GM18498 (cell line): ENCODE results near the gene TBC1D30.

Experiments
- ATAC-seq: cut with Tn5 transposase; IDR thresholded peaks from one replicate; pipeline ENCODE4 v1.9.1; 2021; ENCODE audit warnings: mild to moderate bottlenecking, moderate library complexity; ENCODE audit not compliant: unreplicated experiment

TBC1D30 gene

DNA sequence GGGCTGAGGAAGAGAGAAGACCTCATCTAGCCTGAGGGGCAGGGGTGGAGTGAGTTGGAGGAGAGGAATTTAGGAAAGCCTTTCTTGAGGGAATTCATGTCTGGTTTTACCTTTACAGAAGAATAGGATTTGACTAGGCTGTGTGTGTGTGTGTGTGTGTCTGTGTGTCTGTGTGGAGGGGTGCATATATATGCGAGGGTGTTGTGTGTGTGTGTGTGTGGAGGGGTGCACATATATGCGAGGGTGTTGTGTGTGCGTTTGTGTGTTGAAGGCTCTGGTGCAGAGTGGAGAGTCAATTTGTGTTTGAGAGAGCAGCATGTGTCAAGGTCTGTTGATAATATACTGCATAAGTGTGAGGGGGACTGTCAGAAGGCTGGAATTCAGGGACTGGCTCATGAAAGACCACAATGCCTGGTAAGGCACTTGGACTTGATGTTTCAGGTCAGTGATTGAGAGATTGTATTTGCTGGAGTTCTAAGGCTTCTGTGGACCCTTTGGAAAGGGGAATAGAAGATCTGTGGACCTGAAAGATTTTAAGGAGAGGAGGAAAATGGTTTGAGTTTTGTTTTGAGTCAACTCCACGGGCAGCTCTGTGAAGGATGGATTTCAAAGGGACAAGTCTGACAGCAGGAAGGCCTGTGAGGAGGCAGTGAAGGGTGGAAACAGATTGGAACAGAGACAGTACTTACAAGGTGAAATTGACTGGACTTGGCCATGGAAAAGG lies 34.6 kb downstream of the TBC1D30 start:
- ATAC-seq: no peak

DNA sequence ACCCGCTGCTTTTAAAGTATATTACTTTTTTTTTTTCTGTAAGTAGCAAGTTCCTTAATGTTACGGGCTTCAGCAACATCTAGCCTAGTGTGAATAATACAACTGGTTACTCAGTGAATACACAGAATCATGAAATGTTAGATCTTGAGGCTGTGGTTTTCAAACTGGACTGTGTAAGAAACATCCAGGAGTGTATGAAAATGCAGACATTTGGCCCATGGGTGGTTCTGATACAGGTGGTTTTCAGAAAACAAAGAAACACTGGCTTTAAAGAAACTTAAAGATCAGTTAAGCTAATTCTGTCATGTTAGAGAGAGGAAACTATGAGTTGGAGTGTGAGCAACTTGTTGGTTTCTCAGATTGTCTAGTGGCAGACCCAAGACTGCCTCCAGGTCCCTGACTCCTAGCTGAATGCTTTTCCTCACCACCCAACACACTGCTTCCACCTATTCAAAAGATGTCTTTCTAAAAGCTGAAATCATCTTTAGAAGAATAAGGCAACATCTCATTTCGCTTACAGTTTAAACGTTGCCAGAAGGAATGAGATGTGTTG lies 36.1 kb downstream of the TBC1D30 start:
- ATAC-seq: no peak

- ATAC-seq: no peak
Measured at GRCh38 chr12:64864319-64864718, 39.9 kb downstream of the TBC1D30 start.

GRCh38 chr12:64875186-64875585 lies 50.7 kb downstream of the TBC1D30 start:
- no peak for ATAC-seq

DNA sequence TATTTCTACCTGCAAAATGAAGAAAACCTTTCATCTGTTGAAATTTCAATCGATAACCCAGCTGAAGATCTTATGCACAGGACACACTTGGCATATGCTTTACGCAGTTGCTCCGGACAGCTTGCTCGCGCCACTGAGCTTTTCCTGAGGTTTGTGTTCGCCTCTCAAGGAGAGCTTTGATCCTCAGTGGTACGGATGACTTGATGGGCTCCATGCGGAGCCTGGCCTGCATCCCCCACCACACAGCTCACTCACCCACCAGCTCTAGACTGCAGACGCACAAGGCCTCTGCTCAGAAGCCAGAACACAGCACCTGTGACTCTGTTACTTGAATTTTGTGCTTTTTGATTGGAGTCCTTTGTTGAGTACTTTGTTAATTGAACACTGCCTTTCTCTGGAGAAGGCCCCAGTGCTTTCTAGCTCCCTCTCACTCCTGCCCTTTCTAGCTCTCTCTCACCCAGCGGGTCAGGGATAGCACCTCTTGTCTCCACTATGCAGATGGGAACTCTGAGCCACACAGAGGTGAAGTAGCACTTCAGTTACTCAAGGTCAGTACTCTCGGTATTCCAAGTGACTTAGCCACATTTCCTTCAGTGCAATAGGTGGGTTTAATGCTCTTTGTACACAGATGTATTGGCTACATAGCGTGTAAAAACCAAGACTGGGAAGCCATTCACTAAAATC lies 52.1 kb downstream of the TBC1D30 start:
- peak; percentile 19 for ATAC-seq

DNA sequence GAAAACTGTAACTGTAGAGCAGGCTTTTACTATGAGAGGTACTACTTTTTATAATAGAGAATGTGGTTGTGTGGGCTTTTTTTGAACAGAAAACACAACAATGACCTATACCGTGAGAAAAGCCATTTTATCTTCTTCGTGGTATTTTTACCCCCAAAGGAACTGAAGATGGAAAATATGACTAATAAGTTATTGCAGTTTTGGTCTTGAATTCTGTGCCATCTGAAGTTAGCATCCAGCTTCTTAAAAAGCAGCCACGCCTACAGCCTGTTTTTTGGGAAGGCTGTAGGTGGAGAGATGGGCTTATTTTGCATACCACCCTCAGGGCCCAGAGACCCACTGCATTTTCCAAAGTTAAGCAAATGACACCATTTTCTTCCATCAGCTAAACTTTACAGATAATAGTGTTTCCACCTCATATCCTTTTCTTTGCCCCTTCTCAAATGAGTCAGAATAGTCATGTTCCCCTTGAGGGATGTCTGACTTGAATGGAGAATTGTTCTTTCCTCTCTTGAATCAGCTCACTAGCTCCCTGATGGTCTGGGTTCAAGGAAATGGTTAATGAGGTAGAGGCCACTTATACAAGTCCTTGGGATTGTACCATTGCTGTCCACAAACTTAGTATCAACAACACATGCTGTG lies 53.0 kb downstream of the TBC1D30 start:
- ATAC-seq: peak; percentile 75

DNA sequence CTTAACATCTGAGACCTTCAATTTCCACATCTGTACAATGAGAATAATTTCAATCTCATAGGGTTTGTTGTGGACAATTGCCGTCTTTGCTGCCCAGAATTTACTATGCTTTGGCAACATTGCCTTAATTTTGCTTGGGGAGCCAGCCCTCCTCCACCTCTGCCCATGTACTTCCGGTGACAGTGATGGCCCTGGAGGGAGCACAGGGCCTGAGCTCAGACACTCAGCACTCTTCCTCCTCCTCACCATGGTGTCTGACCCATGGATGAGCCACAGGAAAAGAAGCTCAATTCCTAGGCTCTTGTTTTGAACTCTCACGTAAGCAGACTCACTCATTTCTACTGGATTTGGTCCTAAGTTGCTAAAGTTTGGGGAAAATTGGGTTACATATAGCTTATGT lies 58.2 kb downstream of the TBC1D30 start:
- no peak for ATAC-seq

DNA sequence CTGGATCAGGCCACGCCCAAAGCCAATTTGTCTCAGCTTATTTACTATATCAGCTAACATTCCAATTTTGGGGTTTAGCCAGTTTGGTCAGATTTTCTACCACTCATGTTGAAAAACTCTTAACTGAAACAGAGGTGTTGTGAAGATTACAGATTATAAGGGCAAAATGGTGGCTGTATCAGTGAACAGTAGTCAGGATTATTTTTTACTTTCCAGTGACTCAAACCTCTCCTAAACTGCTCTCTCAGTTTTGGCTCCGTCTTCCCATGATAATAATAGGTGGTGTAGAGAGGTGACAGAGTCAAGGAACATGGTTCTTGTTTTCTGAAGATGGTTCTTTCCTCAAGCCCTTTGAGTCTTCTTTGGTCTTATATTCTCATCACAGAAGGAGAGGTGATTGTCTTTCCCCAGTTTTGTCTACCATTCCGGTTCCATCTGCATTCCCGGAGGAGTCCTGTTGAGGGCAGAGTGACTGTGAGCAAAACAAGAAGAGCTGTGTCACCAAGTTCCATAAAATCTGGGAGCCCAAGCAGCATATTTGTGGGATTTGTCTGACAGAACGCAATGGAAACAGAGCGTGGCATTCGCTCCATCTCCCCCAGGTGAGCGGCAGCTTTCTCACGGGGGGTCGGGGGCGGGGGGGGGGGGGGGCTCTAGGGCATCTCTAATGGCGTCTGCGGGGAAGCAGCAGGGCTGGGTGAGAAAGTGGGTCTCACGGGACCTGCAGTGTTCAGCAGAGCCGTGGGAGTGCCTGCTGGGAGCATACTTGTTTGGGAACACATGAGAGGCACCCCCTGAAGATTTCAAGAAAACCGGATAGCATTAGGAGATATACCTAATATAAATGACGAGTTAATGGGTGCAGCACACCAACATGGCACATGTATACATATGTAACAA lies 59.1 kb downstream of the TBC1D30 start:
- peak; percentile 42 for ATAC-seq

DNA sequence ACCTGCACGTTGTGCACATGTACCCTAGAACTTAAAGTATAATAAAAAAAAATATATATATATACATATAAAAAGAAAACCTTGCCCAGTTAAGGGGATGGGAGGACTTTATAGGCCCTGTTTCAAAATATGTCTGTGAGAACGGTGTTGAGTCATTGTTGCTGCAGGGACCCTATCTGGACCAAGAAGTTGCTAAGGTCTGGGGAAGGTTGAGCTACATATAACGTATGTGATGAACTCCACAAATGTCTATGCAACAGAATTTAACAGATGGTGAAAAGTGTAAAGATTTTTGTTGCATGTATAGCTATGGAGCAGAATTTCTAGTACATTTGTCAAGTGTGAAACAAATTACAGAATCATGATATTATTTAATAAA lies 59.7 kb downstream of the TBC1D30 start:
- no peak for ATAC-seq

DNA sequence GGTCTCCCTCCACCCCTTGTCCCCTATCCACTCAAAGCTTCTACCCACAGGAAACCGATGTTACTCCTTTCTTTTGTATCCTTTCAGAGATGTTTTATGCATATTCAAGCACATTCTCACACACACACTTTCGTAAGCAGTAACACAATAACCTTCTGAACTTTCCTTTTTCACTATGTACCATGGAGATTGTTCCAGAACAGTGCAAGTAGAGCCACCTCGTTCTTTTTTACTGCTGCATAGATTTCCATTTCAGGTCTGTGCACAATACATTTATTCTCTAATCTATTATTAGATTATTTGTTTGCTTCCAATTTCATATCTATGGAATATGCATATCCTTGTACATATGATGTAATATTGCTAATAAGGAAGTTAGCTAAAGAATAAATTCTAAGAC lies 60.3 kb downstream of the TBC1D30 start:
- no peak for ATAC-seq

DNA sequence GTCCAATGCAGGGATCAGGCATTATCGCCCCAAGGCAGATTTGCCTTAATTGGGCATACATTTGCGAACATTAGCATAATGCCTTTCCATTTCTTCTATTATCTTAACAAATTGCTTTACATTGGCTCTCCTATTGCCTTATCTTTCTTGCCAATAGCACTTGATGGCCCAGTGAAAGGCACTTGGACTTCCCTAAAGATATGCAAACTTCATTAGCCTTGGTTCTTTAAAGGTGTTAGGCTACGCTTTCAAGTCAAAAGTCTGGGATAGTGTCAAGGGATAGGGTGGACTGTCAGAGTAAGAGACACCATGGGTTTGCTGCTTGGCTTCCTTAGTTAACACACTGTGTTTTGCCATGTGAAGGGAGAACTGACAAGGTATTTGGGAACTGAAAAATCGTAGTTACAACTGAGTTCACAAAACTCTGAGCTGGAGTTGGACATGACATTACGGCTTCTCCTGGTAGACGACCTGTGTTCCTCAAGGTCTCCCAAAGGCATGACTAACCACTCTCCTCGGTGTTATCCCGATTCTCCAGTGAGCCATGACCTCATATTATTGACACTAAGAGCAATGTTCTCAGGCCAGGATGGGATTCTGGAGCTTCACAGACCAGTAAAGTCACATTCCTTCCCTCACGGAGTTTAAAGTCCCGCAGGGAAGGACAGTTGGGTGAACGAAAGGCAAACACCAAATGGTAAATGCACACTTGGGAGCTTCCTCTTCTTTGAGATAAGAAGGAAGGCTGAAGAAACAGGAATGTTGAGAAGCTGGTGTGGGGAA lies 65.2 kb downstream of the TBC1D30 start:
- ATAC-seq: no peak

GRCh38 chr12:64890873-64891468 lies 66.5 kb downstream of the TBC1D30 start:
- peak; percentile 71 for ATAC-seq

- no peak for ATAC-seq
Measured at GRCh38 chr12:64891629-64892028, 67.2 kb downstream of the TBC1D30 start.

GRCh38 chr12:64892561-64892960 lies 68.1 kb downstream of the TBC1D30 start:
- no peak for ATAC-seq

GRCh38 chr12:64893961-64894360 lies 69.5 kb downstream of the TBC1D30 start:
- ATAC-seq: no peak

- ATAC-seq: no peak
Measured at GRCh38 chr12:64894827-64895475, 70.5 kb downstream of the TBC1D30 start.

DNA sequence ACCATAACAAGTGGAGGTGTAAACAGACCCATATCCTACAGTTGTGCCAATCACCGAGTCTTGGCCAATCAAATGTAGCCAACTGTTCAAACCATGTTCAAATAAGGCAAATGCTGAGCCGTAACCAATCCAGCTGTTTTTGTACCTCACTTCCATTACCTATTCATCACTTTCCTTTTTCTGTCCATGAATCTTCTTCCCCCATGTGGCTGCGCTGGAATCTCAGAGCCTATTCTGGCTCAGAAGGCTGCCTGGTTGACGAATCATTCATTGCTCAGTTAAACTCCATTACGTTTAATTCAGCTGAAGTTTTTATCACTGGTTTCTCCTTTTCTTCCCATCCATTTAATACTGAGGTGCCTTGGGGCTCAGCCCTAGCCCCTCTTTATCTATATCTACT lies 71.1 kb downstream of the TBC1D30 start:
- ATAC-seq: no peak

- ATAC-seq: no peak
Measured at GRCh38 chr12:64900540-64900939, 76.1 kb downstream of the TBC1D30 start.

DNA sequence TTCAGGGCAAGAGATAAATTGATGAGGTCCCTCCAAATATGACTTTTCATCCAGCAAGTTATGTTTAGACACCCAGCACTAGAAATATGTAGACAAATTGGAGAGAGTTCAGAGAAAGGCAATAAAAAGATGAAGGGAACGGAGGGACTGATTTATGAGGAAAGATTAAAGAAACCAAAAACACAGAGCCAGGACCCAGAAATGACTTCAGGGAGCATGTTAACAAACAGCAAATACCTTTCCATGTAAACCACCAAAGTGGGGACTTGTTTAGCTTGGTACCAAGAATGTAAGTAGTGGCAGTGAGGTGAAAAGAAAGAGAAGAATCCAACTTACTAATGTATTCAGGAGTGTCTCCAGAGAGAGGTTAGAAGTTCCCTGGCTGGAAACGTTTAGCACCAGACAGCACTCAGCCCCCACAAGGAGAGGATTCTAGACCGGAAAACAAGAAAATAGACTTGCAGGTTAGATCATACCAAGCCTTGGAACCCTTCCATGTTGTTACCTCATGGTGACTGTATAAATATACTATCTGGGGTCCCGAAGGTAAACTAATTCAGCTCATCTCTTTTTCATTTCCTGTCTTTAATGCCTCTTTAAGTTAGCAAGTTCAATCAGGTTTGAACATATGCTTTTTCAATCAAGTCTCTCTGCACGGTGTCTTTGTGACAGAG lies 79.2 kb downstream of the TBC1D30 start:
- ATAC-seq: no peak
